Spleen (tissue), 7 donors: ENCODE results near the gene GSX1.

Source experiments
- POLR2A ChIP-seq, 3 donors: fragments of 450-650 bp; IDR thresholded peaks; one replicate each; pipeline ENCODE4 v1.5.1; 2017; ENCODE audit warnings: antibody characterized with exemption in 3 of 3, mild to moderate bottlenecking in 1 of 3
- POLR2AphosphoS5 ChIP-seq, 3 donors: sonication (generic); formaldehyde crosslinking; IDR thresholded peaks; one replicate each; pipeline ENCODE4 v1.5.1; 2017; ENCODE audit warnings: antibody characterized with exemption in 3 of 3
- TF ChIP-seq, protein P1 (sequence below), 11 experiments: fragments of 200-600 bp in 7 of 11; fragments of 450-650 bp in 4 of 11; sonication (generic) in 4 of 11; IDR thresholded peaks in 8 of 11; conservative IDR thresholded peaks in 3 of 11; 1 replicate in 7 of 11; 2 replicates in 4 of 11; pipeline versions ENCODE4 v1.4.0 to v1.8.0; 2016 to 2021; ENCODE audit warnings: antibody characterized with exemption in 11 of 11, inconsistent platforms in 4 of 11, mild to moderate bottlenecking in 1 of 11
- donor health status: DM: no; HTN: no; CAD: no; lungs with moderate emphysema.
- donor health status: DM: no; HTN: no; CAD: no.
- donor health status: DM: no; HTN: no; CAD: no.

- TF ChIP-seq, protein P1, sequence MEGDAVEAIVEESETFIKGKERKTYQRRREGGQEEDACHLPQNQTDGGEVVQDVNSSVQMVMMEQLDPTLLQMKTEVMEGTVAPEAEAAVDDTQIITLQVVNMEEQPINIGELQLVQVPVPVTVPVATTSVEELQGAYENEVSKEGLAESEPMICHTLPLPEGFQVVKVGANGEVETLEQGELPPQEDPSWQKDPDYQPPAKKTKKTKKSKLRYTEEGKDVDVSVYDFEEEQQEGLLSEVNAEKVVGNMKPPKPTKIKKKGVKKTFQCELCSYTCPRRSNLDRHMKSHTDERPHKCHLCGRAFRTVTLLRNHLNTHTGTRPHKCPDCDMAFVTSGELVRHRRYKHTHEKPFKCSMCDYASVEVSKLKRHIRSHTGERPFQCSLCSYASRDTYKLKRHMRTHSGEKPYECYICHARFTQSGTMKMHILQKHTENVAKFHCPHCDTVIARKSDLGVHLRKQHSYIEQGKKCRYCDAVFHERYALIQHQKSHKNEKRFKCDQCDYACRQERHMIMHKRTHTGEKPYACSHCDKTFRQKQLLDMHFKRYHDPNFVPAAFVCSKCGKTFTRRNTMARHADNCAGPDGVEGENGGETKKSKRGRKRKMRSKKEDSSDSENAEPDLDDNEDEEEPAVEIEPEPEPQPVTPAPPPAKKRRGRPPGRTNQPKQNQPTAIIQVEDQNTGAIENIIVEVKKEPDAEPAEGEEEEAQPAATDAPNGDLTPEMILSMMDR (IDR thresholded peaks at IDR 0.05 in 8 of 11, conservative IDR thresholded peaks at IDR 0.05 in 3 of 11), result no peak
- no peak for TF ChIP-seq POLR2A (IDR thresholded peaks at IDR 0.05)
- no peak for TF ChIP-seq POLR2AphosphoS5 (IDR thresholded peaks at IDR 0.05)
Observed at GRCh38 chr13:27827646-27828045, 35.4 kb downstream of the GSX1 start.
